Liver (tissue), 9 donors: ENCODE data around the gene CRB2. TPM values are rescaled to one million over a fixed set of nuclear protein-coding genes. Genes with fewer than 3 reads are reported as not detected.

ENCODE experiments used
- DNase-seq: peaks from one replicate; pipeline ENCODE4 v3.0.0-alpha.2; 2017; ENCODE audit warnings: low spot score
- H3K27ac ChIP-seq, 2 donors: one replicate each; pipeline ENCODE4 v1.7.0; 2013; ENCODE audit warnings: inconsistent platforms in 2 of 2, low read length in 2 of 2, control low read depth in 1 of 2, low read depth in 1 of 2, mild to moderate bottlenecking in 1 of 2
- H3K27me3 ChIP-seq, 4 donors: one replicate each; pipeline versions ENCODE4 v1.6.1 to v1.7.0; 2013; ENCODE audit warnings: low read length in 3 of 4, inconsistent platforms in 1 of 4, mild to moderate bottlenecking in 1 of 4, moderate library complexity in 1 of 4; ENCODE audit not compliant: control insufficient read depth in 4 of 4, insufficient read depth in 4 of 4
- H3K36me3 ChIP-seq, 4 donors: one replicate each; pipeline versions ENCODE4 v1.6.1 to v1.7.0; 2013; ENCODE audit warnings: low read length in 3 of 4, mild to moderate bottlenecking in 3 of 4, low read depth in 1 of 4, moderate library complexity in 1 of 4; ENCODE audit not compliant: control insufficient read depth in 4 of 4, insufficient read depth in 3 of 4
- H3K4me1 ChIP-seq, 4 donors: one replicate each; pipeline versions ENCODE4 v1.6.1 to v1.7.0; 2013; ENCODE audit warnings: low read length in 3 of 4, mild to moderate bottlenecking in 3 of 4, moderate library complexity in 1 of 4; ENCODE audit not compliant: control insufficient read depth in 4 of 4, insufficient read depth in 4 of 4
- H3K4me3 ChIP-seq, 3 donors: one replicate each; pipeline versions ENCODE4 v1.6.1 to v1.7.0; 2013; ENCODE audit warnings: low read length in 3 of 3, control low read depth in 1 of 3, low read depth in 1 of 3, mild to moderate bottlenecking in 1 of 3
- H3K9ac ChIP-seq, 2 donors: one replicate each; pipeline ENCODE4 v1.7.0; 2013; ENCODE audit warnings: low read length in 2 of 2, mild to moderate bottlenecking in 2 of 2, moderate library complexity in 2 of 2, control low read depth in 1 of 2, low read depth in 1 of 2
- H3K9me3 ChIP-seq, 4 donors: one replicate each; pipeline versions ENCODE4 v1.6.1 to v1.7.0; 2013; ENCODE audit warnings: low read length in 3 of 4; ENCODE audit not compliant: control insufficient read depth in 4 of 4
- EGR1 ChIP-seq, 2 donors: IDR thresholded peaks; 2 replicates each; pipeline ENCODE4 v1.6.1; 2016 to 2018; ENCODE audit warnings: antibody characterized with exemption in 2 of 2, low read depth in 2 of 2
- FOXA1 ChIP-seq: IDR thresholded peaks from 2 replicates; pipeline ENCODE4 v1.6.1; 2016; ENCODE audit warnings: antibody characterized with exemption
- FOXA2 ChIP-seq: IDR thresholded peaks from 2 replicates; pipeline ENCODE4 v1.6.1; 2016; ENCODE audit warnings: antibody characterized with exemption
- HNF4A ChIP-seq, 2 donors: conservative IDR thresholded peaks; 2 replicates each; pipeline ENCODE4 v1.6.1; 2016; ENCODE audit warnings: antibody characterized with exemption in 2 of 2, mild to moderate bottlenecking in 2 of 2
- JUND ChIP-seq, 2 donors: IDR thresholded peaks; 2 replicates each; pipeline ENCODE4 v1.6.1; 2016; ENCODE audit warnings: antibody characterized with exemption in 2 of 2
- NR2F2 ChIP-seq: IDR thresholded peaks from 2 replicates; pipeline ENCODE4 v1.6.1; 2016; ENCODE audit warnings: antibody characterized with exemption
- RAD21 ChIP-seq, 2 donors: IDR thresholded peaks; 2 replicates each; pipeline ENCODE4 v1.6.1; 2016; ENCODE audit warnings: antibody characterized with exemption in 2 of 2, mild to moderate bottlenecking in 2 of 2
- RXRA ChIP-seq, 2 donors: IDR thresholded peaks; 2 replicates each; pipeline ENCODE4 v1.6.1; 2017 to 2018; ENCODE audit warnings: antibody characterized with exemption in 2 of 2, mild to moderate bottlenecking in 1 of 2
- SP1 ChIP-seq: IDR thresholded peaks from 2 replicates; pipeline ENCODE4 v1.6.1; 2018; ENCODE audit warnings: antibody characterized with exemption, mild to moderate bottlenecking
- TAF1 ChIP-seq: conservative IDR thresholded peaks from 2 replicates; pipeline ENCODE4 v1.6.1; 2016; ENCODE audit warnings: antibody characterized with exemption, mild to moderate bottlenecking
- YY1 ChIP-seq: IDR thresholded peaks from 2 replicates; pipeline ENCODE4 v1.6.1; 2016; ENCODE audit warnings: antibody characterized with exemption, mild to moderate bottlenecking
- WGBS: extraction: QIAGEN DNeasy Blood & Tissue Kit; methylation state at CpG from one replicate; pipeline ENCODE4 v1.1.7; 2013; 5-methylcytosine and 5-hydroxymethylcytosine counted together
- polyA plus RNA-seq, 2 donors: library from polyadenylated mRNA; stranded (reverse) in 1 of 2; unstranded in 1 of 2; fragments of 200-250 nt in 1 of 2; fragments of >200 nt in 1 of 2; fragmentation: Nextera tagmentation in 1 of 2; extraction: Ambion mirVana in 1 of 2; gene quantifications; one replicate each; pipeline versions ENCODE4 v1.2.1 to v1.2.3, GENCODE V29; 2013 to 2015
- total RNA-seq, 2 donors: library from RNA; depleted of rRNA; stranded (reverse); fragments of >200 nt; gene quantifications; one replicate each; pipeline ENCODE4 v1.2.3, GENCODE V29; 2014
- TF ChIP-seq, protein P1 (sequence below): IDR thresholded peaks from 2 replicates; pipeline ENCODE4 v1.6.1; 2016; ENCODE audit warnings: antibody characterized with exemption, mild to moderate bottlenecking
- TF ChIP-seq, protein P2 (sequence below): IDR thresholded peaks from 2 replicates; pipeline ENCODE4 v1.6.1; 2016; ENCODE audit warnings: antibody characterized with exemption
- TF ChIP-seq, protein P3 (sequence below): IDR thresholded peaks from 2 replicates; pipeline ENCODE4 v1.6.1; 2016; ENCODE audit warnings: antibody characterized with exemption
- TF ChIP-seq, protein P4 (sequence below): fragments of 150-350 bp; IDR thresholded peaks from 2 replicates; pipeline ENCODE4 v1.5.1; 2017; ENCODE audit warnings: improper control_type of control experiment, low read depth, low read length; ENCODE audit not compliant: missing input control
- TF ChIP-seq, protein P5 (sequence below): IDR thresholded peaks from 2 replicates; pipeline ENCODE4 v1.6.1; 2016; ENCODE audit warnings: antibody characterized with exemption
- donor health status: healthy.
- donor health status: healthy.
- donor health status: healthy.
- donor health status: healthy.
- donor health status: healthy.

CRB2 gene
- total and polyA plus RNA-seq, 4 donors, result 1.7 TPM; not detected in 3

DNA sequence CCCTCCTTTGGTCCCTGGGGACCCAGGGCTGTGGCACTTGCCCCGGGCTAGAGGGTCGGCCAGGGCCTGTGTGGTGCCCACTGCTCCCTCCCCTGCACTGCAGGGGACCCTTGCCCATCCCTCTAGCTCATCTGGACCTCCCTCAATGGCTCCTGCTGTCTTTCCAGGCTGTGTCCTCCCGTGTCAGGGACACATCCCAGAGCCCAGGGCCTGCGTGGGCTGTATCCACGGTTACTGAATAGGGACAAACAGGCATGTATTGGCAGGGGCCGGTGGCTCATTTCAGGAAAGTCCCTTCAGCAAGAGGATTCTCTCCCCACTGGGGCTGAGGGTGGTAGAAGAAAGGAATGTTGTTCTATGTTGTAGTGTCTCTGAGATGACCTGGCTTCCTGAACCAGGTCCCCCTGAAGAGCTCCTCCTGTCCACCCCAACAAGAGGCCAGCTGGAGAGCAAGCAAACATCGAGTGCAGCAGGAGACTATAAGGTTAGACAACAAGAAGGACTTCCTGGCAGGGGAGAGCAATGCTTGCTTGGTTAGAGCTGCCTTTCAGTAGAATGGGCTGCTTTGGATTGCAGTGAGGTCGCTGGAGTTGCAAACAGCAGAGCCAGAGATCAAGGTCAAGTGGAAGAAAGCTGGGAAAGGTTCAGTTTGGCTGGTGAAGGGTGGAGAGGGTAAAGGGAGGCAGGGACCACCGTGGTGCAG, 1.0 kb upstream of the CRB2 start:
- H3K9me3 ChIP-seq, result no peaks in the 10 kb centered on the region
- H3K4me3 ChIP-seq, result no peak overlapping the region
- no peak overlapping the region for H3K27ac ChIP-seq
- TF ChIP-seq EGR1 (IDR thresholded peaks at IDR 0.05; ENCODE audit: low read depth in 2 of 2), result no peak
- no peak for TF ChIP-seq RXRA (IDR thresholded peaks at IDR 0.05)
- TF ChIP-seq FOXA1, result no peak
- no peak for TF ChIP-seq SP1
- TF ChIP-seq, protein P1, sequence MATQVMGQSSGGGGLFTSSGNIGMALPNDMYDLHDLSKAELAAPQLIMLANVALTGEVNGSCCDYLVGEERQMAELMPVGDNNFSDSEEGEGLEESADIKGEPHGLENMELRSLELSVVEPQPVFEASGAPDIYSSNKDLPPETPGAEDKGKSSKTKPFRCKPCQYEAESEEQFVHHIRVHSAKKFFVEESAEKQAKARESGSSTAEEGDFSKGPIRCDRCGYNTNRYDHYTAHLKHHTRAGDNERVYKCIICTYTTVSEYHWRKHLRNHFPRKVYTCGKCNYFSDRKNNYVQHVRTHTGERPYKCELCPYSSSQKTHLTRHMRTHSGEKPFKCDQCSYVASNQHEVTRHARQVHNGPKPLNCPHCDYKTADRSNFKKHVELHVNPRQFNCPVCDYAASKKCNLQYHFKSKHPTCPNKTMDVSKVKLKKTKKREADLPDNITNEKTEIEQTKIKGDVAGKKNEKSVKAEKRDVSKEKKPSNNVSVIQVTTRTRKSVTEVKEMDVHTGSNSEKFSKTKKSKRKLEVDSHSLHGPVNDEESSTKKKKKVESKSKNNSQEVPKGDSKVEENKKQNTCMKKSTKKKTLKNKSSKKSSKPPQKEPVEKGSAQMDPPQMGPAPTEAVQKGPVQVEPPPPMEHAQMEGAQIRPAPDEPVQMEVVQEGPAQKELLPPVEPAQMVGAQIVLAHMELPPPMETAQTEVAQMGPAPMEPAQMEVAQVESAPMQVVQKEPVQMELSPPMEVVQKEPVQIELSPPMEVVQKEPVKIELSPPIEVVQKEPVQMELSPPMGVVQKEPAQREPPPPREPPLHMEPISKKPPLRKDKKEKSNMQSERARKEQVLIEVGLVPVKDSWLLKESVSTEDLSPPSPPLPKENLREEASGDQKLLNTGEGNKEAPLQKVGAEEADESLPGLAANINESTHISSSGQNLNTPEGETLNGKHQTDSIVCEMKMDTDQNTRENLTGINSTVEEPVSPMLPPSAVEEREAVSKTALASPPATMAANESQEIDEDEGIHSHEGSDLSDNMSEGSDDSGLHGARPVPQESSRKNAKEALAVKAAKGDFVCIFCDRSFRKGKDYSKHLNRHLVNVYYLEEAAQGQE, result no peak
- TF ChIP-seq, protein P2, sequence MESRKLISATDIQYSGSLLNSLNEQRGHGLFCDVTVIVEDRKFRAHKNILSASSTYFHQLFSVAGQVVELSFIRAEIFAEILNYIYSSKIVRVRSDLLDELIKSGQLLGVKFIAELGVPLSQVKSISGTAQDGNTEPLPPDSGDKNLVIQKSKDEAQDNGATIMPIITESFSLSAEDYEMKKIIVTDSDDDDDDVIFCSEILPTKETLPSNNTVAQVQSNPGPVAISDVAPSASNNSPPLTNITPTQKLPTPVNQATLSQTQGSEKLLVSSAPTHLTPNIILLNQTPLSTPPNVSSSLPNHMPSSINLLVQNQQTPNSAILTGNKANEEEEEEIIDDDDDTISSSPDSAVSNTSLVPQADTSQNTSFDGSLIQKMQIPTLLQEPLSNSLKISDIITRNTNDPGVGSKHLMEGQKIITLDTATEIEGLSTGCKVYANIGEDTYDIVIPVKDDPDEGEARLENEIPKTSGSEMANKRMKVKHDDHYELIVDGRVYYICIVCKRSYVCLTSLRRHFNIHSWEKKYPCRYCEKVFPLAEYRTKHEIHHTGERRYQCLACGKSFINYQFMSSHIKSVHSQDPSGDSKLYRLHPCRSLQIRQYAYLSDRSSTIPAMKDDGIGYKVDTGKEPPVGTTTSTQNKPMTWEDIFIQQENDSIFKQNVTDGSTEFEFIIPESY, result no peak
- no peak for TF ChIP-seq NR2F2
- TF ChIP-seq YY1, result no peak
- TF ChIP-seq RAD21 (IDR thresholded peaks at IDR 0.05), result no peak
- TF ChIP-seq, protein P3, sequence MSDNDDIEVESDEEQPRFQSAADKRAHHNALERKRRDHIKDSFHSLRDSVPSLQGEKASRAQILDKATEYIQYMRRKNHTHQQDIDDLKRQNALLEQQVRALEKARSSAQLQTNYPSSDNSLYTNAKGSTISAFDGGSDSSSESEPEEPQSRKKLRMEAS, result no peak
- no peak for TF ChIP-seq HNF4A (conservative IDR thresholded peaks at IDR 0.05)
- TF ChIP-seq JUND (IDR thresholded peaks at IDR 0.05), result no peak
- peaks cover 0 to 10% (median 6%) of the 10 kb centered on the region in 4 donors for H3K4me1 ChIP-seq
- DNase-seq, result no peak
- 58% methylated on average over 9 of the region's 9 CpGs for WGBS
- no peak overlapping the region for H3K9ac ChIP-seq
- H3K36me3 ChIP-seq, result no peaks in the 10 kb centered on the region
- H3K27me3 ChIP-seq, result no peaks in the 10 kb centered on the region

DNA sequence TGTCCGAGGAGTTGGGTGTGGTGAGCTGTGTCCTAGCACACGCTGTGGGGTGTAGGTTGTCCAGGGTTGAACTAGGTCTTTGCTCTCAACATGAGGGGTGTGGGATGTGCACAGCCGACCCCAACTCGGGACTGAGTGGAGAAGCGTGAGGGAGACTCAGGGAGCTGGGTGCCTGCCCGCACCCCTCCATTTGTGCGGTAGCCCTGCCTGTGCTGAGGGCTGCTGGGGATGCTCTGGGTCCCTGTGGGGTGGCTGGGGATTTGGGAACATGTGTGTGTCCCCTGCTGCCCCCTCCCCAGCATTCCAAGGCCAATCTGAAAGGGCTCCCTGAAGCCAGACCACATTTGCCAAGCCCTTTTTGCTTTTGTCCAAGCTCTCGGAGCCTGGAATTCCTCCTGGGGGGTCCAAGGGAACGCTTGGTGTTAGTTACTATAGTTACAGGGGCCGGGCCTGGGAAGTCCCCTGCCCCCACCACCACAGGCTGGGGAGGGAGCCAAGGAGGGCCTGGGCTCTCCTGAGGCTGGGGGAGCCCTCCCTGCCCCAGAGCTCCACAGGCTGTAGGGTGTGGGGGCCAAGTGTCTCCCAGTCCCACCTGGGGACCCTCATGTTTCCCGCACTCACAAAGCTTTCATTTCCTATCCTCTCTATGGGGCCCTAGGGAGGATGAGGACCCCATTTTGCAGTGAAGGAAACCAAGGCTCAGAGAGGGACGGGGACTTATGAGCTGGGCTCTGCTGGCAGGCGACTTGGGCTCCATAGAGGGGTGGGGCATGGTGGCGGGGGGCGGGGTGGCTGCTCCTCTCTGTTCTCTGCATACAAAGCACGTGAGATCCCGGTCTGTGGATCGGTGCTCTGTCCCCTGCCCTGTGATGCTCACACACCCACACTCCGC, 1.1 kb downstream of the CRB2 start:
- TF ChIP-seq, protein P4, sequence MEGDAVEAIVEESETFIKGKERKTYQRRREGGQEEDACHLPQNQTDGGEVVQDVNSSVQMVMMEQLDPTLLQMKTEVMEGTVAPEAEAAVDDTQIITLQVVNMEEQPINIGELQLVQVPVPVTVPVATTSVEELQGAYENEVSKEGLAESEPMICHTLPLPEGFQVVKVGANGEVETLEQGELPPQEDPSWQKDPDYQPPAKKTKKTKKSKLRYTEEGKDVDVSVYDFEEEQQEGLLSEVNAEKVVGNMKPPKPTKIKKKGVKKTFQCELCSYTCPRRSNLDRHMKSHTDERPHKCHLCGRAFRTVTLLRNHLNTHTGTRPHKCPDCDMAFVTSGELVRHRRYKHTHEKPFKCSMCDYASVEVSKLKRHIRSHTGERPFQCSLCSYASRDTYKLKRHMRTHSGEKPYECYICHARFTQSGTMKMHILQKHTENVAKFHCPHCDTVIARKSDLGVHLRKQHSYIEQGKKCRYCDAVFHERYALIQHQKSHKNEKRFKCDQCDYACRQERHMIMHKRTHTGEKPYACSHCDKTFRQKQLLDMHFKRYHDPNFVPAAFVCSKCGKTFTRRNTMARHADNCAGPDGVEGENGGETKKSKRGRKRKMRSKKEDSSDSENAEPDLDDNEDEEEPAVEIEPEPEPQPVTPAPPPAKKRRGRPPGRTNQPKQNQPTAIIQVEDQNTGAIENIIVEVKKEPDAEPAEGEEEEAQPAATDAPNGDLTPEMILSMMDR, result no peak
- TF ChIP-seq, protein P5, sequence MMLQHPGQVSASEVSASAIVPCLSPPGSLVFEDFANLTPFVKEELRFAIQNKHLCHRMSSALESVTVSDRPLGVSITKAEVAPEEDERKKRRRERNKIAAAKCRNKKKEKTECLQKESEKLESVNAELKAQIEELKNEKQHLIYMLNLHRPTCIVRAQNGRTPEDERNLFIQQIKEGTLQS, result no peak
- TF ChIP-seq HNF4A (conservative IDR thresholded peaks at IDR 0.05) (no peak), FOXA1 (no peak), RXRA (IDR thresholded peaks at IDR 0.05) (no peak), TAF1 (no peak), RAD21 (IDR thresholded peaks at IDR 0.05) (no peak), FOXA2 (no peak), EGR1 (IDR thresholded peaks at IDR 0.05; ENCODE audit: low read depth in 2 of 2) (no peak), NR2F2 (no peak), YY1 (no peak)
- TF ChIP-seq, protein P2, result no peak
- DNase-seq, result no peak
- no peaks in the 10 kb centered on the region for H3K36me3 ChIP-seq
- no peak overlapping the region for H3K27ac ChIP-seq
- H3K4me1 ChIP-seq, result peaks cover 0 to 4% (median 1%) of the 10 kb centered on the region in 4 donors
- H3K9me3 ChIP-seq, result no peaks in the 10 kb centered on the region
- WGBS, result 83% methylated on average over 19 of the region's 19 CpGs
- H3K4me3 ChIP-seq, result no peak overlapping the region
- H3K27me3 ChIP-seq, result no peaks in the 10 kb centered on the region
- H3K9ac ChIP-seq, result no peak overlapping the region
